Liver (tissue), 9 donors: ENCODE results near the gene CDC42BPG. TPM values are rescaled to one million over a fixed set of nuclear protein-coding genes. Genes with fewer than 3 reads are reported as not detected.
A peak's percentile ranks its signal among the peaks of the same experiment; 100 is the strongest.

Experiments
- DNase-seq: peaks from one replicate; pipeline ENCODE4 v3.0.0-alpha.2; 2017; ENCODE audit warnings: low spot score
- H3K27ac ChIP-seq, 2 donors: one replicate each; pipeline ENCODE4 v1.7.0; 2013; ENCODE audit warnings: inconsistent platforms in 2 of 2, low read length in 2 of 2, control low read depth in 1 of 2, low read depth in 1 of 2, mild to moderate bottlenecking in 1 of 2
- H3K27me3 ChIP-seq, 4 donors: one replicate each; pipeline versions ENCODE4 v1.6.1 to v1.7.0; 2013; ENCODE audit warnings: low read length in 3 of 4, inconsistent platforms in 1 of 4, mild to moderate bottlenecking in 1 of 4, moderate library complexity in 1 of 4; ENCODE audit not compliant: control insufficient read depth in 4 of 4, insufficient read depth in 4 of 4
- H3K36me3 ChIP-seq, 4 donors: one replicate each; pipeline versions ENCODE4 v1.6.1 to v1.7.0; 2013; ENCODE audit warnings: low read length in 3 of 4, mild to moderate bottlenecking in 3 of 4, low read depth in 1 of 4, moderate library complexity in 1 of 4; ENCODE audit not compliant: control insufficient read depth in 4 of 4, insufficient read depth in 3 of 4
- H3K4me1 ChIP-seq, 4 donors: one replicate each; pipeline versions ENCODE4 v1.6.1 to v1.7.0; 2013; ENCODE audit warnings: low read length in 3 of 4, mild to moderate bottlenecking in 3 of 4, moderate library complexity in 1 of 4; ENCODE audit not compliant: control insufficient read depth in 4 of 4, insufficient read depth in 4 of 4
- H3K4me3 ChIP-seq, 3 donors: one replicate each; pipeline versions ENCODE4 v1.6.1 to v1.7.0; 2013; ENCODE audit warnings: low read length in 3 of 3, control low read depth in 1 of 3, low read depth in 1 of 3, mild to moderate bottlenecking in 1 of 3
- H3K9ac ChIP-seq, 2 donors: one replicate each; pipeline ENCODE4 v1.7.0; 2013; ENCODE audit warnings: low read length in 2 of 2, mild to moderate bottlenecking in 2 of 2, moderate library complexity in 2 of 2, control low read depth in 1 of 2, low read depth in 1 of 2
- H3K9me3 ChIP-seq, 4 donors: one replicate each; pipeline versions ENCODE4 v1.6.1 to v1.7.0; 2013; ENCODE audit warnings: low read length in 3 of 4; ENCODE audit not compliant: control insufficient read depth in 4 of 4
- ATF3 ChIP-seq: IDR thresholded peaks from 2 replicates; pipeline ENCODE4 v1.6.1; 2016; ENCODE audit warnings: antibody characterized with exemption
- CTCF ChIP-seq: fragments of 150-350 bp; IDR thresholded peaks from 2 replicates; pipeline ENCODE4 v1.5.1; 2017; ENCODE audit warnings: improper control_type of control experiment, low read depth, low read length; ENCODE audit not compliant: missing input control
- FOXA2 ChIP-seq: IDR thresholded peaks from 2 replicates; pipeline ENCODE4 v1.6.1; 2016; ENCODE audit warnings: antibody characterized with exemption
- HNF4A ChIP-seq, 2 donors: conservative IDR thresholded peaks; 2 replicates each; pipeline ENCODE4 v1.6.1; 2016; ENCODE audit warnings: antibody characterized with exemption in 2 of 2, mild to moderate bottlenecking in 2 of 2
- HNF4G ChIP-seq: IDR thresholded peaks from 2 replicates; pipeline ENCODE4 v1.6.1; 2016; ENCODE audit warnings: antibody characterized with exemption
- JUND ChIP-seq, 2 donors: IDR thresholded peaks; 2 replicates each; pipeline ENCODE4 v1.6.1; 2016; ENCODE audit warnings: antibody characterized with exemption in 2 of 2
- NR2F2 ChIP-seq: IDR thresholded peaks from 2 replicates; pipeline ENCODE4 v1.6.1; 2016; ENCODE audit warnings: antibody characterized with exemption
- RAD21 ChIP-seq, 2 donors: IDR thresholded peaks; 2 replicates each; pipeline ENCODE4 v1.6.1; 2016; ENCODE audit warnings: antibody characterized with exemption in 2 of 2, mild to moderate bottlenecking in 2 of 2
- RXRA ChIP-seq, 2 donors: IDR thresholded peaks; 2 replicates each; pipeline ENCODE4 v1.6.1; 2017 to 2018; ENCODE audit warnings: antibody characterized with exemption in 2 of 2, mild to moderate bottlenecking in 1 of 2
- SP1 ChIP-seq: IDR thresholded peaks from 2 replicates; pipeline ENCODE4 v1.6.1; 2018; ENCODE audit warnings: antibody characterized with exemption, mild to moderate bottlenecking
- ZBTB33 ChIP-seq: IDR thresholded peaks from 2 replicates; pipeline ENCODE4 v1.6.1; 2016; ENCODE audit warnings: antibody characterized with exemption
- WGBS: extraction: QIAGEN DNeasy Blood & Tissue Kit; methylation state at CpG from one replicate; pipeline ENCODE4 v1.1.7; 2013; 5-methylcytosine and 5-hydroxymethylcytosine counted together
- polyA plus RNA-seq, 2 donors: library from polyadenylated mRNA; stranded (reverse) in 1 of 2; unstranded in 1 of 2; fragments of 200-250 nt in 1 of 2; fragments of >200 nt in 1 of 2; fragmentation: Nextera tagmentation in 1 of 2; extraction: Ambion mirVana in 1 of 2; gene quantifications; one replicate each; pipeline versions ENCODE4 v1.2.1 to v1.2.3, GENCODE V29; 2013 to 2015
- total RNA-seq, 2 donors: library from RNA; depleted of rRNA; stranded (reverse); fragments of >200 nt; gene quantifications; one replicate each; pipeline ENCODE4 v1.2.3, GENCODE V29; 2014
- TF ChIP-seq, protein P1 (sequence below): IDR thresholded peaks from 2 replicates; pipeline ENCODE4 v1.6.1; 2016; ENCODE audit warnings: antibody characterized with exemption
- donor health status: healthy.
- donor health status: healthy.
- donor health status: healthy.
- donor health status: healthy.
- donor health status: healthy.

Gene CDC42BPG
- total and polyA plus RNA-seq, 4 donors = 0.18 to 1.2 (median 0.58) TPM

GRCh38 chr11:64863391-64864060 lies 19.1 kb upstream of the CDC42BPG start:
- no peak overlapping the region for H3K4me3 ChIP-seq
- 76% methylated on average over 23 of the region's 23 CpGs for WGBS
- no peaks in the 10 kb centered on the region for H3K27me3 ChIP-seq
- TF ChIP-seq ATF3 (no peak), JUND (IDR thresholded peaks at IDR 0.05) (no peak), NR2F2 (peak; percentile 14), ZBTB33 (no peak), HNF4G (no peak), FOXA2 (no peak)
- H3K4me1 ChIP-seq = peaks cover 12 to 37% (median 33%) of the 10 kb centered on the region in 4 donors
- no peak for DNase-seq
- peaks cover 0 to 4% (median 3%) of the 10 kb centered on the region in 4 donors for H3K36me3 ChIP-seq
- H3K9me3 ChIP-seq = no peaks in the 10 kb centered on the region
- H3K27ac ChIP-seq = peak overlapping the region; percentile 17 to 65
- H3K9ac ChIP-seq = no peak overlapping the region

GRCh38 chr11:64862987-64863390 lies 18.5 kb upstream of the CDC42BPG start:
- H3K9me3 ChIP-seq = no peaks in the 10 kb centered on the region
- 76% methylated on average over 9 of the region's 9 CpGs for WGBS
- peaks cover 0 to 4% (median 3%) of the 10 kb centered on the region in 4 donors for H3K36me3 ChIP-seq
- no peaks in the 10 kb centered on the region for H3K27me3 ChIP-seq
- DNase-seq = no peak
- H3K4me1 ChIP-seq = peaks cover 12 to 37% (median 33%) of the 10 kb centered on the region in 4 donors
- H3K4me3 ChIP-seq = no peak overlapping the region
- no peak overlapping the region for H3K9ac ChIP-seq
- TF ChIP-seq SP1 (no peak), JUND (IDR thresholded peaks at IDR 0.05) (no peak), CTCF (no peak)
- TF ChIP-seq, protein P1, sequence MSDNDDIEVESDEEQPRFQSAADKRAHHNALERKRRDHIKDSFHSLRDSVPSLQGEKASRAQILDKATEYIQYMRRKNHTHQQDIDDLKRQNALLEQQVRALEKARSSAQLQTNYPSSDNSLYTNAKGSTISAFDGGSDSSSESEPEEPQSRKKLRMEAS = no peak
- H3K27ac ChIP-seq = peak overlapping the region in 1 of 2 donors; percentile 65

DNA sequence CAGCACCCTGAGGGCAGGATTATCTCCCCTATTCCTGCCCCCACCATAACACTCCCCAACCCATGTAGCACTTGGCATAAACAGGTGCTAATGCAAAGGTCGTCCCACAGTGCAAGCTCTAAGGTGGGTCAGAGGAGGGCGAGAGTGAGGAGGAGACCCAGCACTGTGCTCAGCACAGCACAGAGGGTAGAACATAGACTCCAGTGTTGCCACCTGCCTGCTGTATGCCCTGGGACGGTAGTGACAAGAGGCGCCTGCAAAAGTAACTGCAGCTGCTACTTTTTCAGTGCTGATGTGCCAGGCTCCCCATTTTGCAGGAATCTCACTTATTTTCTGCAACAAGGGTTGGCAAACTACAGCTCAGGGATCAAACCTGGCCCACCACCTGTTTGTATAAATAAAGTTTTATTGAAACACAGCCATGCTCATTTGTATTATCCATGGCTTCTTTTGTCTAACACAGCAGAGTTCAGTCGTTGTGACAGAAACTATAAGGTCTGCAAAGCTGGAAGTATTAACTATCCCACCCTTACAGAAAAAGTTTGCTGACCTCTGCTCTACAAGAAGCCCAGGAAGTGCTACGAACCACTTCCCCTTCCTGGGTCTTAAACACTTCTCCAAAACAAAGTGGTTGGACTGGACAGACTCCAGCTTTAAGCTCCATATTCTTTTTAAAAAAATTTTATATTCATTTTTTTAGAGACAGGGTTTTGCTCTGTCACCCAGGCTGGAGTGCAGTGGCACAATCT lies 16.9 kb upstream of the CDC42BPG start:
- H3K27ac ChIP-seq = no peak overlapping the region

More for the DNA sequence above, 16.9 kb upstream of the CDC42BPG start:
- 84% methylated on average over 6 of the region's 6 CpGs for WGBS
- Histone ChIP-seq H3K27me3 (no peaks in the 10 kb centered on the region), H3K4me3 (no peak overlapping the region), H3K36me3 (peaks cover 0 to 4% (median 3%) of the 10 kb centered on the region in 4 donors), H3K9ac (no peak overlapping the region), H3K9me3 (no peaks in the 10 kb centered on the region), H3K4me1 (peaks cover 14 to 47% (median 41%) of the 10 kb centered on the region in 4 donors)
- TF ChIP-seq RAD21 (IDR thresholded peaks at IDR 0.05) = no peak
- TF ChIP-seq RXRA (IDR thresholded peaks at IDR 0.05) = peak in 1 of 2 donors; percentile 10
- no peak for TF ChIP-seq NR2F2
- TF ChIP-seq HNF4A (conservative IDR thresholded peaks at IDR 0.05) = no peak
- no peak for DNase-seq
